Subcutaneous abdominal adipose tissue (tissue), 5 donors: ENCODE results near the gene APBB2.

ENCODE experiments used
- H3K27ac ChIP-seq: one replicate; pipeline ENCODE4 v1.7.0; 2013; ENCODE audit warnings: low read depth, mild to moderate bottlenecking, inconsistent platforms, low read length, moderate library complexity
- H3K27me3 ChIP-seq, 5 donors: one replicate each; pipeline ENCODE4 v1.7.0; 2013; ENCODE audit warnings: low read length in 5 of 5, inconsistent platforms in 1 of 5; ENCODE audit not compliant: control insufficient read depth in 5 of 5, insufficient read depth in 4 of 5
- H3K36me3 ChIP-seq, 5 donors: one replicate each; pipeline ENCODE4 v1.7.0; 2013; ENCODE audit warnings: low read length in 5 of 5; ENCODE audit not compliant: control insufficient read depth in 5 of 5, insufficient read depth in 5 of 5
- H3K4me1 ChIP-seq, 5 donors: one replicate each; pipeline ENCODE4 v1.7.0; 2013; ENCODE audit warnings: low read length in 5 of 5, mild to moderate bottlenecking in 3 of 5, moderate library complexity in 1 of 5; ENCODE audit not compliant: control insufficient read depth in 5 of 5, insufficient read depth in 5 of 5
- H3K4me3 ChIP-seq, 5 donors: one replicate each; pipeline ENCODE4 v1.7.0; 2013; ENCODE audit warnings: low read length in 5 of 5, low read depth in 1 of 5
- H3K9ac ChIP-seq, 5 donors: one replicate each; pipeline ENCODE4 v1.7.0; 2013; ENCODE audit warnings: low read length in 5 of 5, mild to moderate bottlenecking in 4 of 5, moderate library complexity in 3 of 5
- H3K9me3 ChIP-seq, 5 donors: one replicate each; pipeline ENCODE4 v1.7.0; 2013; ENCODE audit warnings: low read length in 5 of 5; ENCODE audit not compliant: control insufficient read depth in 5 of 5
- donor health status: healthy.
- donor health status: healthy.
- donor health status: healthy.
- donor health status: healthy.
- donor health status: healthy.

APBB2 gene

DNA sequence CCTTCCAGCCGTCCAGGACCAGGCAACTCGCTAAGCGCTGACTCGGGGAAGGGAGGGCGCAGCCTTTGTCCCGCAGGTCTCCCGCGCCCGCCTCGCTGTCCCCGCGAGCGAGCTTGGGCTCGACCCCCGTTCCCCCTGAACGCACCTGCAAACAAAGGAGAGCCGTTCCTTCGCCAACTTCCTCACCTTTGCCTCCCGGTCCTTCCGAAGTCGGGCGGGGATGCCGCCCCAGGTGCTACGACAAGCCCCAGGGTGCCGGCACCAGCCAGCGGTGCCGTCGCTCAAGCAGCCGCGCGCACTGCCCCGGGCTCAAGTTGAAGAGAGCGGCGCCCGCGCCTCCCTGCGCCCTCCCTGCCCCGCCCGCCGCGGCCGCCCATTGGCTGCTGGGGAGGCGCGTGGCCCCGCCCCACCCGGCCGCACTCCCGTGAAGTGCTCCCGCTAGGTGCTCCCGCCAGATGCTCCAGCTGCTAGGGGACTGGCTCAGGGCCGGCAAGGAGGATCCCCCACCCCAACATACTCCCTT, 357.4 kb downstream of the APBB2 start:
- Histone ChIP-seq H3K9me3 (no peaks in the 10 kb centered on the region), H3K9ac (peak overlapping the region in 2 of 5 donors; percentile 24 to 62), H3K36me3 (peaks cover 0 to 23% (median 10%) of the 10 kb centered on the region in 5 donors), H3K27me3 (no peaks in the 10 kb centered on the region), H3K27ac (no peak overlapping the region), H3K4me3 (peak overlapping the region; percentile 34 to 62 (median 42)), H3K4me1 (peaks cover 0 to 18% (median 15%) of the 10 kb centered on the region in 5 donors)

DNA sequence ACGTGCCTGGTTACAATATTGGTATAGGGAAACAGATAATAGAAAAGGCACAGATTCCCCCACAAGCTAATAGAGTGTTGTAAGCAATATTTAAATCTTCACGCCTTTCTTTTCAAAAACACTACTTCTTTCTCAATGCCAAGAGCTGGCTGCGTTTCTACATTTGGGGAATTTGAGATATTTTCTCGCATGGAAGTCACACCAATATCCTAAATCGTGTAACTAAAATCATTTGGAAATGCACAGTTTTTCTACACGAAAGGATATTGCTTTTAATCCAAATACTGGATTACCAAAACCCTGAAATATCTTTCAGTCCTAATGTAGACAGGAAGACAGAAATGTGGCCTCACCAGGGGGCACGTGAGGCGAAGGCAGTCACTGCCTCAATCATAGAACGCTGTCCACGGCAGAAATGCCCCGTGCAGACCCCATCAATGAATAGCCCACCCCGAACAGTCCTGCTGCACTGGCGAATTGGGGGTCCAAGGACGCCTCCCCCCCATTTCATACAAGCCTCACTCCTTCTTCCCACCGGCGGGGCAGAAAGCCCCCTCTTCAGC, 358.0 kb downstream of the APBB2 start:
- peak overlapping the region in 2 of 5 donors; percentile 24 to 62 for H3K9ac ChIP-seq
- peak overlapping the region; percentile 34 to 62 (median 42) for H3K4me3 ChIP-seq
- peaks cover 0 to 18% (median 15%) of the 10 kb centered on the region in 5 donors for H3K4me1 ChIP-seq
- H3K27me3 ChIP-seq = no peaks in the 10 kb centered on the region
- no peak overlapping the region for H3K27ac ChIP-seq
- H3K9me3 ChIP-seq = no peaks in the 10 kb centered on the region
- H3K36me3 ChIP-seq = peaks cover 0 to 23% (median 10%) of the 10 kb centered on the region in 5 donors

DNA sequence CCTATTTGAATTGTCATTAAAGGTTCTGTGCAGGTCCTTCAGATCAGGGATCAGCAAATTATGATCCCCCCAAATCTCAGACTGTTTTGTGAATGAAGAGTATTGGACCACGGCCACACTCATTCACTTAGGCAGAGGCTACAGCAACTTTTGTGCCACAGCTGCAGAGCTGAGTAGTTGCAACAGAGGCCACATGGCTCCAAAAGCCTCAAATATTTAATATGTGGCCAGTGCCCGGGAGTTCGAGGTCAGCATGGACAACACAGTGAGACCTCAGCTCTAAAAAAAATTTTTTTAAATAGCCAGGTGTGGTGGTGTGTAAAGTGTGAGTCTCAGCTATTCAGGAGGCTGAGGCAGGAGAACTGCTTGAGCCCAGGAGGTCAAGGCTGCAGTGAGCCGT, 363.8 kb downstream of the APBB2 start:
- Histone ChIP-seq H3K27me3 (no peaks in the 10 kb centered on the region), H3K4me1 (peaks cover 0 to 7% (median 1%) of the 10 kb centered on the region in 5 donors), H3K9ac (no peak overlapping the region), H3K9me3 (no peaks in the 10 kb centered on the region), H3K36me3 (peaks cover 0 to 12% (median 8%) of the 10 kb centered on the region in 5 donors), H3K4me3 (no peak overlapping the region), H3K27ac (no peak overlapping the region)

DNA sequence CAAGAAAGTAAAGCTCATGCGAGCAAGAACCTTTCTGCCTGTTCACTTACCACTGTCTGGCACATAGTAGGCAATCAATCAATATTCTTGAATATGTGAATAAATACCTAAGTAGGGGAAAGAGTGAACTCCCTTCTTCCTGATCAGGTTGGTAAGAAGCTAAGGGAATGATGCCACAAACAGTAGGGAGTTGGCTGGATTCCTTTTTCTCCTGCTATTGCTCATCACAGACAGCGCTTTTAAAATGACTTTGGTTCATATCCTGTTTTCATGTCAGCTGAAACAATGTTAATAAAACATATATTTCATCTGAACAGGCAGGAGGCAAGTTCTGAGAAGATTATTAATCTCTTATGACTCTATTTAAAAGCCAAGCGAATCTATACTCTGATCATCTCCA, 365.4 kb downstream of the APBB2 start:
- Histone ChIP-seq H3K27me3 (no peaks in the 10 kb centered on the region), H3K4me3 (no peak overlapping the region), H3K36me3 (peaks cover 3 to 12% (median 5%) of the 10 kb centered on the region in 5 donors), H3K4me1 (peaks cover 0 to 5% (median 2%) of the 10 kb centered on the region in 5 donors), H3K27ac (no peak overlapping the region), H3K9me3 (no peaks in the 10 kb centered on the region), H3K9ac (no peak overlapping the region)

DNA sequence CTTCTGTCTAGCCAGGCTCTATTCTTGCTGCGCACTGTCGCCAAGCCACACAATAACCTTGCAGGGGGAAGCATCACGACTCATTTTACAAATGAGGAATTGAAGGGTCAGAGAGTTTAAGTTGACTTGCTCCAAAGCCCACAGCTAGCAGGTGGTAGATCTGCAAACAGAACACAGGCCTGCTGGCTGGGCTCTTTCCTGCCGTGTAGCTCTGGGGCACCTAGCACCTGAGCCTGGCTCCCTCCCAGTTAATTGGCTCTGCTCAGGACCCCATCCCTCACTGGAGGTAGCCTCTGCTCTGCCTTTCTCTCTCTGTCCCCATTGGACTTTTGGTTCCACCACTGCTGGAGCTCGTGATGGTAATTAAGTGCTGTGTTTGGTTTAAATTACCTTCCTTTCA, 366.1 kb downstream of the APBB2 start:
- Histone ChIP-seq H3K4me1 (peaks cover 0 to 5% (median 2%) of the 10 kb centered on the region in 5 donors), H3K4me3 (no peak overlapping the region), H3K36me3 (peaks cover 2 to 8% (median 4%) of the 10 kb centered on the region in 5 donors), H3K27me3 (no peaks in the 10 kb centered on the region), H3K9ac (no peak overlapping the region), H3K9me3 (no peaks in the 10 kb centered on the region), H3K27ac (no peak overlapping the region)

DNA sequence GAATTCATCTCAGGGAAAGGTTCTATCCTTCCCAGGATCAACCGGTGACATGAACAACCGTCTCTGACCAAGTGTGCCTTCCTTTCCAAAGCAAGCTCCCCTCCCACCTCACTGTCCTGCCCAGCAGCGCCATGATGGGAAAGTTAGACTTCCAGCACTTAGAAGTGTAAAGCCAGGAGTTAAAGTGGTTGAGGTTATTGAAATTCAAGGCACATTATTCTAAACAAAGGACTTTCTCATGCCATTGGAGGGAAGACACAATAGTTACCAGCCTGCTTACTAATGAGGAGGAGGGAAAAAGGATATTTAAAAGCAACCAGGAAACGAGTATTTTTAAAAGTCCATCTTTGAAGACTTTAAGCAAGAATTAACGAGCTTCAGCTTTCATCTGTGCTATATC, 367.8 kb downstream of the APBB2 start:
- Histone ChIP-seq H3K4me1 (peaks cover 0 to 5% (median 2%) of the 10 kb centered on the region in 5 donors), H3K27me3 (no peaks in the 10 kb centered on the region), H3K27ac (no peak overlapping the region), H3K9me3 (no peaks in the 10 kb centered on the region), H3K36me3 (peaks cover 3 to 18% (median 5%) of the 10 kb centered on the region in 5 donors), H3K9ac (no peak overlapping the region), H3K4me3 (no peak overlapping the region)

DNA sequence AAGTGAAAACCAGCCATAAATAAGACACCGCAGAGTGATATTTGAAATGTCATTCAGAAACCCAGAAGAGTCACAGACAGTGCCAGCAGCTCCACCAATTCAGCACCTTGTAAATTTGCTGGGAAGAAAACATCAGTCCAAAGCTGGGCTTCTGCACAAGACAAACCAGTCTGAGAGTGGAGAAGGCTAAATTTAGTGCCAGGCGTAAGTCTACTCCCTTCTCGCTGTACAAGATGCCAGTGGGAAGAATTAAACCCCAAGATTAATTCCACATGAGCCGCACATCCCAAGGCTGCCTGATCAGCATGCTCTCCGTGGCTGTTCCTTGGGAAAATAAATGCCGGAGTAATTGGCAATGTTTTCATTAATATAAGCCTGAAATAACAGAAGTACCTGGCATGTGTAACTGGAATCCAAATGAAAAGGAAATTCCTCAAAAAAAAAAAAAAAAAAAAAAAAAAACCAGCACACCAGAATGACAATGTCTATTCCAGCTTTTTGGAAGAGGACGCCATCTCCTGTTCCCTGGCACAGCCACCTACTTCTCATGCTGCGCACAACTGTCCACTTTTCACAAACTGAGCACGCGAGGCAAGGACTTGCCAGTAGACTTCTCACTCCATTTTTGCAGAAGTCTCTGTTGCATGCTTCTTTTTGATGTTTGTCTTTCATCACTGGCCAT, 369.0 kb downstream of the APBB2 start:
- no peaks in the 10 kb centered on the region for H3K27me3 ChIP-seq
- no peak overlapping the region for H3K4me3 ChIP-seq
- no peak overlapping the region for H3K27ac ChIP-seq
- peaks cover 5 to 18% (median 5%) of the 10 kb centered on the region in 5 donors for H3K36me3 ChIP-seq
- H3K9ac ChIP-seq = no peak overlapping the region
- no peaks in the 10 kb centered on the region for H3K9me3 ChIP-seq
- H3K4me1 ChIP-seq = peaks cover 0 to 2% (median 0%) of the 10 kb centered on the region in 5 donors

DNA sequence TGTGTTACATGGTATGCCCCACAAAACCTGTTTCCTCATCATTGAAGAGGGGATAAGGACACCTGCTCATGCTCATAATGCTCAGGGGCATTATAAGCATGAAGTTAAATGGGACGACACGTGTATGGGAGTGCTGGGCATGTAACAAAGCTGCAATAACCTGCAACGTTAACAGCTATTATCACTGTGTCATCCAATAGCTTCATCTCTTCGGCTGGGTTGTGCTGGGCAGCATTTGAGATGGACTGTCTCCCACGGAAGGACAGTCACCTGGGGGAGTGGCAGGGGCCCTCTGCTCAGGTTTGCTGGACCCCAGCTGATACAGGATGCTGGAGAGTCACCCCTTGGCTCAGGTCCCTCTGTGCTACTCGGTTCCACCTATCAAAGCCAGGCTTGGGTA, 370.1 kb downstream of the APBB2 start:
- Histone ChIP-seq H3K9ac (no peak overlapping the region), H3K27ac (no peak overlapping the region), H3K4me1 (peaks cover 0 to 2% (median 0%) of the 10 kb centered on the region in 5 donors)

DNA sequence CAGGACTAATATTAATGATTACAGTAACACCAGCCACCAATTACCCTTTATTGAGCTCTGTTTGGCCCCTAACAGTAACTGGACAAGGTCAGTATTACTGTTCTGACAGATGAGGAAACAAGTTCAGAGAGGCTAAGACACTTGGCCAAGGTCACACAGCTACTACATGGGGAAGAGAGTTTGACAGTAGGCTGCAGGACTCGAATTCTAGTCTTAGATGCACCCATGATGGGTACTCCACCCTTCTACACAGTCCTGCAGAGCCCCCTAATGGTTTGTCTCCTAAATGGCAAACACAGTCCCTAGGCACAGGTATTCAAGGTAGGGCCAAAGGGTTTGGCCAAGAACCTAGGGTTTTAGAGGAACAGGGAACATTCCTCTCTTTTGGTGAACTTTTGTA, 370.6 kb downstream of the APBB2 start:
- H3K4me1 ChIP-seq = peaks cover 0 to 2% (median 0%) of the 10 kb centered on the region in 5 donors
- no peak overlapping the region for H3K4me3 ChIP-seq
- peaks cover 4 to 22% (median 6%) of the 10 kb centered on the region in 5 donors for H3K36me3 ChIP-seq
- no peak overlapping the region for H3K9ac ChIP-seq
- no peaks in the 10 kb centered on the region for H3K9me3 ChIP-seq
- no peak overlapping the region for H3K27ac ChIP-seq
- H3K27me3 ChIP-seq = no peaks in the 10 kb centered on the region

More for the DNA sequence above, 370.1 kb downstream of the APBB2 start:
- Histone ChIP-seq H3K27me3 (no peaks in the 10 kb centered on the region), H3K9me3 (no peaks in the 10 kb centered on the region), H3K36me3 (peaks cover 5 to 22% (median 6%) of the 10 kb centered on the region in 5 donors), H3K4me3 (no peak overlapping the region)
